Stimulated activated CD4-positive, alpha-beta T cell treated with anti-CD3 and anti-CD28 coated beads, TNF-alpha, amount 100 ng/mL, for 1 hour (primary cell): ENCODE data around the gene SNRNP70.
"Not testable (repeated sequence)": the region's sequence is repeated elsewhere in the genome, so short reads cannot be mapped to it uniquely, and the experiment has no call there.

Source experiments
- DNase-seq, 3 donors: peaks; one replicate each; pipeline ENCODE4 v3.0.0-alpha.2; 2020; ENCODE audit warnings: low read depth in 3 of 3, low spot score in 1 of 3

SNRNP70 gene

DNA sequence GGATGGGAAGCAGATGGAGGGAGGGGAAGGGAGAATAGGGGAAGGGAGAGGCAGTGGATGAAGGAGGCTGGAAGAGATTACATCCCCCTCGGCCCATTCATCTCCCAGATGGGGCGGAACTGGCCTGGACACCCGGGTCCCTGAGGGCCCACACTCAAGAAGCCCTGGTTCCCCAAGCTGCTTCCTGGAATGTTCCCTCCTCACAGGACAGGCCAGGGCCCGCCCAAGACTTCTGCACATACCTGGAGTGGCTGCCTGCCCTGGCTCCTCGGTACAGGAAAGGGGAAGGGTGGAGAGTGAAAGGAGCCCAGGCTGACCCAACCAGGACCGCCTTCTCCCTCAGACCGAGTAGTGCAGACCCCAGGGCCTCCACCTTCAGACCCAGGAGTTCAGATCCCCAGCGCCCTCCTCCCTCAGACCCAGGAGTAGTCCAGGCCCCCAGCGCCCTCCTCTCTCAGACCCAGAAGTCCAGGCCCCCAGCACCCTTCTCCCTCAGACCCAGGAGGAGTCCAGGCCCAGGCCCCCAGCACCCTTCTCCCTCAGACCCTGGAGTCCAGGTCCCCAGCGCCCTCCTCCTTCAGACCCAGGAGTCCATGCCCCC lies 21.1 kb upstream of the SNRNP70 start:
- DNase-seq: no peak

DNA sequence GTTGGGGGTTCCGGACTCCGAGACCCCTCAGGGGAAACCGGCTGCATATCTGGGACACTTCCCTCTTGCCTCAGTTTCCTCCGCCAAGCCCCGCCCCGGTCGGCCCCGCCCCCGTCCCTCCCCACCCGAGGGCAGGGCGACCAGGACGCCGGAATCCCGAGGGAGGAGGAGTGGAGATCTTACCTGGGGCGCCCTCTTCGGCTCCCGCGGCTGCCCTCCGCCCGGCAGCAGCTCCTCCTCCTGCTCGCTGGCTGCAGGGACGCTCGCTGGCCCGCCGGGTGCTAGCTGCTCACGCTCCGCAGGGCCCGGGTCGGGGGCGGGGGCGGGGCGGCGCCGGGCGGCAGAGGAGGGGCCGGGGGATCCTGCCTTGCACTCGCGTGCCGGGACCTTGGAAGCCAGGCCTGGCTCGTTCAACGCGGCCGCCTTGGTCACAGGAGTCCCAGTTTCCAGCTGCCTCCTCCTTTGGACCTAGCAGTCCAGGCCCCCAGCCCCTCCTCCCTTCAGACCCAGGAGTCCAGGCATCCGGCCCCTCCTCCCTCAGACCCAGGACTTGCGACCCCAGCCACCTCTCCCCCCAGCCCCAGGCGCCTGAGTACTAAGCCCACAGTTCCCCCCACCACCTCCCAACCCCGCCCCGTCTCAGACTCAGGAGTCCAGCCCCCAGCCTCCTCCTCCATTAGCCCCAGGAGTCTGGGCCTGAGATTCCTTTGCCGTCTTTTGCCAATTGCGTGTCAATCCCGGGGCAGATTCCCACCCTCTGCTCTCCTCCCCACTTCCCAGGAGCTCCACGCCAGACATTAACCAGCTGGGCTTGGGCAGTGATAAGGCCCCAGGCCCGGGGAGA lies 20.3 kb upstream of the SNRNP70 start, which contains the start of gene NTF4:
NTF4 (minus strand) TSS at position 51 of the 844 bp plus-strand sequence. CDS start 2,821 bp downstream, outside the sequence.
- DNase-seq: no peak

GRCh38 chr19:49065905-49066512 lies 19.2 kb upstream of the SNRNP70 start:
- DNase-seq: no peak

GRCh38 chr19:49067554-49067953 lies 17.7 kb upstream of the SNRNP70 start:
- no peak for DNase-seq

- no peak for DNase-seq
Observed at GRCh38 chr19:49069026-49069425, 16.2 kb upstream of the SNRNP70 start.

DNA sequence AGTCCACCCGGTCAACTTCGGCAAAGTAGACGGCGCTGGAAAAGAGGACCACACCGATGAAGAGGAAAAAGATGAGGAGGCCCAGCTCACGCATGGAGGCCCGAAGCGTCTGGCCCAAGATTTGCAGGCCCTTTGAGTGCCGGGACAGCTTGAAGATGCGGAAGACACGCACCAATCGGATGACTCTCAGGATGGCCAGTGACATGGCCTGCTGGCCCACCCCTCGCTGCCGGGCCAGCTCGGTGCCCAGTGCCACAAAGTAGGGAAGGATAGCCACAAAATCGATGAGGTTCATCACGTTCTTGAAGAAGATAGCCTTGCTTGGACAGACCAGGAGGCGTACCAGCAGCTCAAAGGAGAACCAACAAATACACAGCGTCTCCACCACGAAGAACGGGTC lies 14.8 kb upstream of the SNRNP70 start:
- DNase-seq: no peak

DNA sequence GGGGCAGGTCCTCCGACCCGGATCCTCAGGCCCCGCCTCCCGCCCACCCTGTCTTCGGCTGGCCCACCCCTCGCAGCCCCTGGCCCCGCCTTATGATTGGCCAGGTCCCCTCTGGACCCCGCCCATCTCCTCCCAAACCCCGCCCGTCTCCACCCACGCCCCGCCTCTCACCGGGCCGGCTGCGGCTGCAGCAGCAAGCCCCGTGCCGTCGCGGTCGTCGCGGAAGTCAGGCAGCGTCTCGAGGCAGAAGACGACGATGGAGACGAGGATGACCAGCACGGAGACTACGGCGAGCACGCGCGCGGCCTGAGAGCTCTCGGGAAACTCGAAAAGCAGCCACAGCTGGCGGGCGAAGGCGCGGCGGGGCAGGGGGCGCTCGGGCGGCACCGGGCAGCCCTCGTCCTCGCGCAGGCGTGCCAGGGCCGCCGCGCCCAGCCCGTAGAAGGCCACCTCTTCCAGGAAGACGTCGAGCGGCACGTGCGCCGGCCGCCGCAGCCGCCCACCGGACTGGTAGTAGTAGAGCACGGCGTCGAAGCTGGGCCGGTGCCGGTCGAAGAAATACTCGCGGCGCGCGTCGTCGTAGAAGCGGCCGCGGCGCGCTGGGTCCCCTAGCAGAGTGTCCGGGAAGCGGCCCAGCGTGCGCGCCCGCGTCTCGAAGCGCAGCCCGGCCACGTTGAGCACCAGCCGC lies 13.2 kb upstream of the SNRNP70 start:
- no peak for DNase-seq

DNA sequence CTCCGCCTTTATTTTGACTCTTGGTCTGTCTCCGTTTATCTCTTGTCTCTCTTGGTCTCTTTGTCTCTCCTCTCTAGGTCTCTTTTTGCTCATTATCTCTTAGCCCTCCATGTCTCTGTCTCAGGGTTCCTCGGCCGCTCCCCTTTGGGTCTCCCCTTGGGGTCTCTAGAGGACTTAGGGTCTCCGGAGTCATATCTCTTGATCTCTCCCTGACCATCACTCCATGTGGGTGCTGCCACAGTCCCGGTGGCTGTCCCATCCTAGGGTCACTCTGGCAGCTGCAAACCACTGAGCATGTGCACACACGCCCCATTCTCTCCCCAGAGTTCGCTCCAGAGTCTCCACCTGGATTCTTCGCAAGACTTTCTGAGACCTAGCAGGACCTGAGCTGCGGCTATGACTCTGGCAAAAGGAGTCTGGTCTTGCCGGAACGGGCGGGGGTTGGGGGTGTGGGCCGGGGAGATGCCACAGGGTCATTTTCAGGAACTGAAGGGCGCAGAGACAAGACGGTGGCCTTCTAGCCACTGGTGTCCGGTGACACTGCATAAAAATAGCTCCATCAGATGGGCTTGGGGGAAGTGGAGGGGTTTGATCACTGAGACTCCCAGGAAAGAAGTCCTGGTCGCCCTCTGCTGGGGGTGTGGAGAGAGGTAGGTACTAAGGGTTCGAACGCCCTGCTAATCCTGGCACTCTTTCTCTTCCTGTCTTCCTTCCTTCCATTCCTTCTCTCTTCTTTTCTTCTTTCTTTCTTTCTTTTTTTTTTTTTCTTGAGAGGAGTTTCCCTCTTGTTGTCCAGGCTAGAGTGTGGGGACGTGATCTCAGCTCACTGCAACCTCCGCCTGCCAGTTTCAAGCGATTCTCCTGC lies 11.5 kb upstream of the SNRNP70 start:
- DNase-seq: no peak

- not testable (repeated sequence) for DNase-seq
Observed at GRCh38 chr19:49074869-49075268, 10.4 kb upstream of the SNRNP70 start.

DNA sequence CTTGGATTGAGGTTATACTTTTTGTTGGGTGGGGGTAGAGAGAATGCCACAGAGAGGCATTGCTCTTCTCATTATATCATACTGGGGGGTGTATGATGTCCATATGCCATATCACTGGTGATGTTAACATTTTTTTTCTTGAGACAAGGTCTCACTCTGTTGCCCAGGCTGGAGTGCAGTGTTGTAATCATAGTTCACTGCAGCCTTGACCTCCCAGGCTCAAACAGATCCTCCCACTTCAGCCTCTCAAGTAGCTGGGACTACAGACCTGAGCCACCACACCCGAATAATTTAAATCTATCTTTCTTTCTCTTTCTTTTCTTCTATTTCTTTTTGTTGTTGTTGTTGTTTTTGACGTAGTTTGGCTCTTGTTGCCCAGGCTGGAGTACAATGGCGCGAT lies 4.9 kb upstream of the SNRNP70 start:
- DNase-seq: no peak

DNA sequence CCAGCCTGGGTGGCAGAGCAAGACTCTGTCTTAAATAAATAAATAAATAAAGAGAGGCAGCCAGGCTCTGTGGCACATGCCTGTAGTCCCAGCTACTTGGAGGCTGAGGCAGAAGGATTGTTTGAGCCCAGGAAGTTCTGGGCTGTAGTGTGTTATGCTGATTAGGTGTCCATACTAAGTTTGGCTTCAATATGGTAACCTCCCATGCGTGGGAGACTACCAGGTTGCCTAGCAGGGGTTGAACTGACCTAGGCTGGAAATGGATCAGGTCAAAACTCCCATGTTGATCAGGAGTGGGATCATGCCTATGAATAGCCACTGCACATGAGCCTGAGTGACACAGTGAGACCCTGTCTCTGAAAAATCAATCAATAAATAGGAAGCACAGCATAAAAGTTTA lies 4.0 kb upstream of the SNRNP70 start:
- DNase-seq: no peak

DNA sequence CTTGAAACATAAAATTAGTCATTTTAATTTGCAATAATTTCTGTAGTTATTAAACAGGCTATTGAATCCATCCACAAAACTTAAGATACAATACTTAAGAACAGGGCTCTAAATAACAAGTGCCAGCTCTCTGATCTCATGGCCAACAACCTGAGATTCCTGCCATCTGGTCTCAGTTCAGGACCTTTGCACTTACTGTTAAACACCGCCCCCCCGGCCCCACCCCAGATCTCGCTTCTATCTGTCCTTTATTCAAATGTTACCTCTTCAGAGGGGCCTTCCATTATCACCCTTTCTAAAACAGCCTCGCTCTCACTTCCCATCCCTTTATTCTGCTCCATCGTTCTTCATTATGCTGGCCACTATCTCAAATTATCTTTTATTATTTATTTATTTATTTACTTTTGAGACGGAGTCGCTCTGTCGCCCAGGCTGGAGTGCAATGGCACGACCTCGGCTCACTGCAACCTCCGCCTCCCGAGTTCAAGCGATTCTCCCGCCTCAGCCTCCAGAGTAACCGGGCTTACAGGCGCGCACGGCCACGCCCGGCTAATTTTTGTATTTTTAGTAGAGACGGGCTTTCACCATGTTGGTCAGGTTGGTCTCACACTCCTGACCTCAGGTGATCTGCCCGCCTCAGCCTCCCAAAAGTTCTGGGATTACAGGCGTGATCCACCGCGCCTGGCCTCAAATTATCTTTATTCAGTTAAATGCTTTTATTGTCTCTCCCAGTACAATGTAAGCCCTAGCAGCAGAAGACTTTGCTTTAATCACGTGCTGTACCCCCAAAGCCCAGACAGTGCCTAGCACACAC lies 838 bp upstream of the SNRNP70 start:
- DNase-seq: no peak

- DNase-seq: no peak
Observed at GRCh38 chr19:49085868-49086232, 599 bp downstream of the SNRNP70 start.

- DNase-seq: no peak
Observed at GRCh38 chr19:49086296-49086695, 1.0 kb downstream of the SNRNP70 start.

GRCh38 chr19:49091391-49092038 lies 6.3 kb downstream of the SNRNP70 start:
- no peak for DNase-seq

DNA sequence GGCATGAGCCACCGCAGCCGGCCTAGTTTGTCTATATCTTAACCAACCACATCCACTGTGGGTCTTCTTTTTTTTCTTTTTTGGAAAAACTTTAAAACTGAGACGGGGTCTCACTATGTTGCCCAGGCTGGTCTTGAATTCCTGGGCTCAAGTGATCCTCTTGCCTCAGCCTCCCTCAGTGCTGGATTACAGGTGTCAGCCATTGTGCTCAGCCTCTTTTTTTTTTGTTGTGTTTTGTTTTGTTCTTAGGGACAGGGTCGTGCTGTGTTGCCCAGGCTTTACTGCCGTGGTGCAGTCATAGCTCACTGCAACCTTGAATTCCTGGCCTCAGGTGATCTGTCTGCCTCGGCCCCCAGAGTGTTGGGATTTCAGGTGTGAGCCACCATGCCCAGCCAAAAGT lies 7.4 kb downstream of the SNRNP70 start:
- DNase-seq: no peak

- DNase-seq: no peak
Observed at GRCh38 chr19:49094505-49095482, 9.5 kb downstream of the SNRNP70 start.
